ENCODE measurements around the gene MAD2L1BP.

The MAD2L1BP gene

GRCh38 chr6:43683708-43684455 lies 48.2 kb downstream of the MAD2L1BP start:
- no peak for DNase-seq

GRCh38 chr6:43687079-43687436 lies 51.4 kb downstream of the MAD2L1BP start:
- DNase-seq, result no peak

- DNase-seq, result no peak
These were observed 52.1 kb downstream of the MAD2L1BP start, which contains the start of gene MRPS18A for GRCh38 chr6:43687437-43688347. MRPS18A (minus strand) TSS chr6:43687791; CDS start chr6:43687779, 12 bp downstream.

- DNase-seq, result no peak
These were observed 53.8 kb downstream of the MAD2L1BP start for GRCh38 chr6:43689421-43689820.
